Activated CD4-positive, CD25-positive, alpha-beta regulatory T cell treated with anti-CD3 and anti-CD28 coated beads, Interleukin-2, amount 50 U/mL, for 72 hours (primary cell): Measurements from ENCODE around the gene IFITM5.
"Not testable (repeated sequence)": the region's sequence is repeated elsewhere in the genome, so short reads cannot be mapped to it uniquely, and the experiment has no call there.

ENCODE experiments used
- DNase-seq: peaks from one replicate; pipeline ENCODE4 v3.0.0; 2021

Gene IFITM5

GRCh38 chr11:299081-299891, at the start of gene IFITM5:
Gene IFITM5 (minus strand): TSS chr11:299526. CDS start chr11:299490, 36 bp downstream.
- DNase-seq: no peak

- DNase-seq: no peak
Measured at GRCh38 chr11:346529-346928, 47.2 kb upstream of the IFITM5 start.

GRCh38 chr11:344836-345578, 45.7 kb upstream of the IFITM5 start:
- no peak for DNase-seq

- no peak for DNase-seq
Measured at GRCh38 chr11:342328-342727, 43.0 kb upstream of the IFITM5 start.

GRCh38 chr11:340539-341512, 41.5 kb upstream of the IFITM5 start:
- no peak for DNase-seq

GRCh38 chr11:339963-340362, 40.6 kb upstream of the IFITM5 start:
- no peak for DNase-seq

- DNase-seq: no peak
Measured at GRCh38 chr11:337711-338110, 38.4 kb upstream of the IFITM5 start.

- DNase-seq: no peak
Measured at GRCh38 chr11:336659-337198, 37.4 kb upstream of the IFITM5 start.

GRCh38 chr11:335779-336658, 36.7 kb upstream of the IFITM5 start:
- DNase-seq: no peak

- DNase-seq: no peak
Measured at GRCh38 chr11:334264-334994, 35.1 kb upstream of the IFITM5 start.

- DNase-seq: not testable (repeated sequence)
Measured at GRCh38 chr11:333616-334263, 34.4 kb upstream of the IFITM5 start.

- DNase-seq: no peak
Measured at GRCh38 chr11:332651-333480, 33.5 kb upstream of the IFITM5 start.

- DNase-seq: no peak
Measured at GRCh38 chr11:331358-332060, 32.2 kb upstream of the IFITM5 start.

GRCh38 chr11:330694-331357, 31.5 kb upstream of the IFITM5 start:
- no peak for DNase-seq

- DNase-seq: no peak
Measured at GRCh38 chr11:330307-330693, 31.0 kb upstream of the IFITM5 start.

GRCh38 chr11:329886-330253, 30.5 kb upstream of the IFITM5 start:
- DNase-seq: no peak

- DNase-seq: not testable (repeated sequence)
Measured at GRCh38 chr11:328516-329100, 29.3 kb upstream of the IFITM5 start.

GRCh38 chr11:328012-328411, 28.7 kb upstream of the IFITM5 start:
- no peak for DNase-seq
